ENCODE results near the gene ZC2HC1C.

GRCh38 chr14:75119056-75119455 lies 49.6 kb downstream of the ZC2HC1C start:
- TF ChIP-seq CTCF (conservative IDR thresholded peaks at IDR 0.05; ENCODE audit: low read length) (no peak), EZH2phosphoT487 (IDR thresholded peaks at IDR 0.05; ENCODE audit: borderline replicate concordance) (no peak)

Data from Loucy (cell line).